Endodermal cell (in vitro differentiated cells): Measurements from ENCODE around the gene PCBP3. TPM values are rescaled to one million over a fixed set of nuclear protein-coding genes. Genes with fewer than 3 reads are reported as not detected.

ENCODE experiments used
- DNase-seq: peaks from one replicate; pipeline ENCODE4 v3.0.0-alpha.2; 2017
- H3K27ac ChIP-seq: 2 replicates; pipeline ENCODE4 v1.5.1; 2013; ENCODE audit warnings: mild to moderate bottlenecking, low read depth, low read length, moderate library complexity
- H3K27me3 ChIP-seq: 2 replicates; pipeline ENCODE4 v1.6.1; 2013; ENCODE audit warnings: mild to moderate bottlenecking, low read length, moderate library complexity; ENCODE audit not compliant: insufficient read depth, control insufficient read depth, poor library complexity, severe bottlenecking
- H3K36me3 ChIP-seq: 2 replicates; pipeline ENCODE4 v1.7.0; 2013; ENCODE audit warnings: mild to moderate bottlenecking, low read length, moderate library complexity; ENCODE audit not compliant: control insufficient read depth, insufficient read depth
- H3K4me1 ChIP-seq: one replicate; pipeline ENCODE4 v1.7.0; 2013; ENCODE audit warnings: low read length; ENCODE audit not compliant: control insufficient read depth, insufficient read depth
- H3K4me3 ChIP-seq: 2 replicates; pipeline ENCODE4 v1.5.1; 2013; ENCODE audit warnings: mild to moderate bottlenecking, low read length, moderate library complexity
- H3K9ac ChIP-seq: 2 replicates; pipeline ENCODE4 v1.6.1; 2013; ENCODE audit warnings: mild to moderate bottlenecking, low read length, moderate library complexity; ENCODE audit not compliant: poor library complexity, severe bottlenecking; ENCODE audit errors: extremely low read depth
- H3K9me3 ChIP-seq: 2 replicates; pipeline ENCODE4 v1.6.1; 2013; ENCODE audit warnings: mild to moderate bottlenecking, low read length, moderate library complexity; ENCODE audit not compliant: control insufficient read depth
- H3K27ac Mint-ChIP-seq: 2 replicates; pipeline ENCODE4 v1.8.0; 2020; ENCODE audit warnings: mixed read lengths
- H3K27me3 Mint-ChIP-seq: 2 replicates; pipeline ENCODE4 v1.8.0; 2021; ENCODE audit warnings: mild to moderate bottlenecking, mixed read lengths; ENCODE audit not compliant: insufficient read depth
- H3K36me3 Mint-ChIP-seq: 2 replicates; pipeline ENCODE4 v1.8.0; 2020; ENCODE audit warnings: low read depth, mixed read lengths
- H3K4me1 Mint-ChIP-seq: 2 replicates; pipeline ENCODE4 v1.8.0; 2020; ENCODE audit warnings: mixed read lengths
- H3K4me3 Mint-ChIP-seq: 2 replicates; pipeline ENCODE4 v1.8.0; 2020; ENCODE audit warnings: mild to moderate bottlenecking, moderate library complexity, mixed read lengths
- H3K9me3 Mint-ChIP-seq: 2 replicates; pipeline ENCODE4 v1.8.0; 2020; ENCODE audit warnings: mild to moderate bottlenecking, mixed read lengths
- CTCF ChIP-seq: fragments of 200-600 bp; sonication (generic); conservative IDR thresholded peaks from 2 replicates; pipeline ENCODE4 v1.5.0; 2021; ENCODE audit warnings: antibody characterized with exemption, mild to moderate bottlenecking
- WGBS, 2 experiments: methylation state at CpG; one replicate each; pipeline versions ENCODE4 v1.1.5 to v1.1.7; 2013; ENCODE audit warnings: missing lambda C conversion rate in 2 of 2, mixed read lengths in 1 of 2; ENCODE audit not compliant: insufficient coverage in 1 of 2, insufficient read length in 1 of 2; 5-methylcytosine and 5-hydroxymethylcytosine counted together
- total RNA-seq, 2 donors: library from RNA; stranded (reverse); fragmentation: NEBNext Ultra II Directional in 1 of 2; extraction: Animal tissue kit (Norgen Biotek cat#: 25700) in 1 of 2; gene quantifications; 2 replicates in 1 of 2; 3 replicates in 1 of 2; pipeline ENCODE4 v1.2.1, GENCODE V29; 2021

PCBP3 gene
- total RNA-seq, 2 donors from 2014 or later, result 2.1 to 10.6 TPM

GRCh38 chr21:45929449-45929848 lies 285.9 kb downstream of the PCBP3 start:
- no peaks in the 10 kb centered on the region for H3K27me3 ChIP-seq
- H3K36me3 ChIP-seq, result no peaks in the 10 kb centered on the region
- H3K27me3 Mint-ChIP-seq, result no peaks in the 10 kb centered on the region
- H3K9me3 Mint-ChIP-seq, result no peaks in the 10 kb centered on the region
- no peaks in the 10 kb centered on the region for H3K4me1 ChIP-seq
- no peak overlapping the region for H3K4me3 Mint-ChIP-seq
- WGBS, 2 experiments, result 93% methylated on average over 11 of the region's 11 CpGs
- H3K27ac Mint-ChIP-seq, result no peak overlapping the region
- no peak for DNase-seq
- TF ChIP-seq CTCF, result no peak
- H3K36me3 Mint-ChIP-seq, result no peaks in the 10 kb centered on the region
- H3K27ac ChIP-seq, result no peak overlapping the region
- no peaks in the 10 kb centered on the region for H3K4me1 Mint-ChIP-seq
- H3K4me3 ChIP-seq, result no peak overlapping the region
- no peaks in the 10 kb centered on the region for H3K9me3 ChIP-seq
- H3K9ac ChIP-seq, result no peak overlapping the region

- no peak for DNase-seq
- Histone ChIP-seq H3K27me3 (no peaks in the 10 kb centered on the region), H3K27ac (no peak overlapping the region), H3K9ac (no peak overlapping the region), H3K4me1 (no peaks in the 10 kb centered on the region), H3K4me3 (no peak overlapping the region), H3K9me3 (no peaks in the 10 kb centered on the region), H3K36me3 (no peaks in the 10 kb centered on the region)
- no peak for TF ChIP-seq CTCF
- WGBS, 2 experiments, result 93 to 97% methylated on average over 13 to 16 of the region's 16 CpGs
- H3K36me3 Mint-ChIP-seq, result no peaks in the 10 kb centered on the region
- no peak overlapping the region for H3K27ac Mint-ChIP-seq
- H3K27me3 Mint-ChIP-seq, result no peaks in the 10 kb centered on the region
- no peaks in the 10 kb centered on the region for H3K4me1 Mint-ChIP-seq
- H3K4me3 Mint-ChIP-seq, result no peak overlapping the region
- H3K9me3 Mint-ChIP-seq, result no peaks in the 10 kb centered on the region
Observed at GRCh38 chr21:45930231-45930760, 286.8 kb downstream of the PCBP3 start.

GRCh38 chr21:45930792-45931191 lies 287.3 kb downstream of the PCBP3 start:
- no peaks in the 10 kb centered on the region for H3K4me1 ChIP-seq
- H3K27me3 Mint-ChIP-seq, result no peaks in the 10 kb centered on the region
- H3K9ac ChIP-seq, result no peak overlapping the region
- no peaks in the 10 kb centered on the region for H3K36me3 ChIP-seq
- no peak for TF ChIP-seq CTCF
- no peaks in the 10 kb centered on the region for H3K9me3 ChIP-seq
- no peak overlapping the region for H3K4me3 ChIP-seq
- no peaks in the 10 kb centered on the region for H3K9me3 Mint-ChIP-seq
- no peak overlapping the region for H3K27ac Mint-ChIP-seq
- WGBS, 2 experiments, result 95 to 97% methylated on average over 7 of the region's 7 CpGs
- no peaks in the 10 kb centered on the region for H3K27me3 ChIP-seq
- no peaks in the 10 kb centered on the region for H3K36me3 Mint-ChIP-seq
- H3K27ac ChIP-seq, result no peak overlapping the region
- no peaks in the 10 kb centered on the region for H3K4me1 Mint-ChIP-seq
- DNase-seq, result no peak
- H3K4me3 Mint-ChIP-seq, result no peak overlapping the region
